Caco-2 (cell line): Measurements from ENCODE around the gene ZMYND12. TPM values are rescaled to one million over a fixed set of nuclear protein-coding genes. Genes with fewer than 3 reads are reported as not detected.

Experiments
- BruUV-seq: library from RNA; stranded (reverse); fragments of 400-500 nt; replicated peaks from 2 replicates; lab custom pipeline; 2021; lab: Mats Ljungman, UMichigan
- CTCF ChIA-PET: fragments of 300-600 bp; sonication (Branson Sonifier 250); formaldehyde crosslinking; loops from one replicate; lab custom pipeline; 2022; ENCODE audit warnings: antibody characterized with exemption; lab: Charles Lee
- POLR2A ChIA-PET: fragments of 300-600 bp; sonication (Branson Sonifier 250); formaldehyde crosslinking; loops from one replicate; lab custom pipeline; 2022; ENCODE audit warnings: antibody characterized with exemption; lab: Charles Lee
- DNase-seq, 2 experiments: peaks; one replicate each; pipeline versions ENCODE4 v3.0.0 to v3.0.0-alpha.2; 2020 to 2022
- H3K27me3 ChIP-seq: replicated peaks from 2 replicates; pipeline ENCODE4 v1.6.0; 2011; ENCODE audit warnings: low read length; ENCODE audit not compliant: control insufficient read depth, insufficient read depth
- H3K36me3 ChIP-seq: 2 replicates; pipeline ENCODE4 v1.5.1; 2011; ENCODE audit warnings: low read length; ENCODE audit not compliant: control insufficient read depth, insufficient read depth
- H3K4me1 ChIP-seq: fragments of 250-450 bp; sonication (Bioruptor Pico); 2 replicates; pipeline ENCODE4 v1.5.1; 2020; ENCODE audit warnings: mild to moderate bottlenecking
- H3K4me3 ChIP-seq: 2 replicates; pipeline ENCODE4 v1.5.1; 2011; ENCODE audit warnings: low read depth, mild to moderate bottlenecking, control low read depth, low read length
- H3K9me3 ChIP-seq: fragments of 250-450 bp; sonication (Bioruptor Pico); 2 replicates; pipeline ENCODE4 v1.5.1; 2020; ENCODE audit warnings: mild to moderate bottlenecking, moderate library complexity
- H3K27ac Mint-ChIP-seq: one replicate; pipeline ENCODE4 v1.8.0; 2022; ENCODE audit warnings: mixed read lengths; ENCODE audit not compliant: unreplicated experiment
- H3K27me3 Mint-ChIP-seq: one replicate; pipeline ENCODE4 v1.8.0; 2022; ENCODE audit warnings: mixed read lengths; ENCODE audit not compliant: insufficient read depth, unreplicated experiment
- H3K36me3 Mint-ChIP-seq: one replicate; pipeline ENCODE4 v1.8.0; 2022; ENCODE audit warnings: mild to moderate bottlenecking, mixed read lengths; ENCODE audit not compliant: insufficient read depth, unreplicated experiment
- H3K4me1 Mint-ChIP-seq: one replicate; pipeline ENCODE4 v1.8.0; 2022; ENCODE audit warnings: low read depth, mixed read lengths; ENCODE audit not compliant: unreplicated experiment
- H3K4me3 Mint-ChIP-seq: one replicate; pipeline ENCODE4 v1.8.0; 2022; ENCODE audit warnings: mild to moderate bottlenecking, moderate library complexity, mixed read lengths; ENCODE audit not compliant: unreplicated experiment
- H3K9me3 Mint-ChIP-seq: one replicate; pipeline ENCODE4 v1.8.0; 2022; ENCODE audit warnings: mixed read lengths; ENCODE audit not compliant: unreplicated experiment
- intact Hi-C: fragments of 100-400 bp; cut with micrococcal nuclease; formaldehyde crosslinking; loops from one replicate; pipeline ENCODE4 v1.10.0; 2022; ENCODE audit not compliant: unreplicated experiment
- total RNA-seq: library from RNA; stranded (reverse); gene quantifications from 2 replicates; pipeline ENCODE4 v1.2.3, GENCODE V29; 2022
- TF ChIP-seq, protein P1 (sequence below), 2 experiments: fragments of 200-600 bp in 1 of 2; IDR thresholded peaks; 1 replicate in 1 of 2; 2 replicates in 1 of 2; pipeline versions ENCODE4 v1.5.1 to v1.8.0; 2011 to 2022; ENCODE audit warnings: antibody characterized with exemption in 1 of 2, control low read depth in 1 of 2, inconsistent platforms in 1 of 2, low read depth in 1 of 2, low read length in 1 of 2, mild to moderate bottlenecking in 1 of 2, moderate library complexity in 1 of 2; ENCODE audit not compliant: insufficient read depth in 1 of 2, severe bottlenecking in 1 of 2, unreplicated experiment in 1 of 2

ZMYND12 gene
- total RNA-seq, 1 experiment from 2014 or later: 0.36 TPM

DNA sequence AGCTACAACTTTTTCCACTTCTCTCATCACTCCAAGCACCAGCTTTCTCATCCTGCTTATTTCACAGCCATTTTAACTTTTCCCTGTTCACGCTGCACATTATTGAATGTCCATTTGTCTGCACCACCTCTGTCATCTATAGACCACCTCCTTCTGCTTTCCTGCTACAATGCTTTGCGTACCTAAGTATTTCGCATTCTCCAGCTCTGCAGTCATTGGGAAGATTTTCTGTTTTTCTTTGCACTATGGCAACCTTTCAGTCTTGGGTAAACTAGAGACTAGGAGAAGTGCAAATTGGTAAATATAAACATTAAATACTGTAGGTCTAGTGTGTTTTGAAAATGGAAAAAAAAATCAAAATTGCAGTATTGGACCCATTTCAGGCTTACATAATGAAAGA is 8.1 kb upstream of the ZMYND12 start:
- H3K4me1 Mint-ChIP-seq: peaks cover 21% of the 10 kb centered on the region
- peak overlapping the region; percentile 38 for H3K4me3 ChIP-seq
- TF ChIP-seq, protein P1, sequence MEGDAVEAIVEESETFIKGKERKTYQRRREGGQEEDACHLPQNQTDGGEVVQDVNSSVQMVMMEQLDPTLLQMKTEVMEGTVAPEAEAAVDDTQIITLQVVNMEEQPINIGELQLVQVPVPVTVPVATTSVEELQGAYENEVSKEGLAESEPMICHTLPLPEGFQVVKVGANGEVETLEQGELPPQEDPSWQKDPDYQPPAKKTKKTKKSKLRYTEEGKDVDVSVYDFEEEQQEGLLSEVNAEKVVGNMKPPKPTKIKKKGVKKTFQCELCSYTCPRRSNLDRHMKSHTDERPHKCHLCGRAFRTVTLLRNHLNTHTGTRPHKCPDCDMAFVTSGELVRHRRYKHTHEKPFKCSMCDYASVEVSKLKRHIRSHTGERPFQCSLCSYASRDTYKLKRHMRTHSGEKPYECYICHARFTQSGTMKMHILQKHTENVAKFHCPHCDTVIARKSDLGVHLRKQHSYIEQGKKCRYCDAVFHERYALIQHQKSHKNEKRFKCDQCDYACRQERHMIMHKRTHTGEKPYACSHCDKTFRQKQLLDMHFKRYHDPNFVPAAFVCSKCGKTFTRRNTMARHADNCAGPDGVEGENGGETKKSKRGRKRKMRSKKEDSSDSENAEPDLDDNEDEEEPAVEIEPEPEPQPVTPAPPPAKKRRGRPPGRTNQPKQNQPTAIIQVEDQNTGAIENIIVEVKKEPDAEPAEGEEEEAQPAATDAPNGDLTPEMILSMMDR (IDR thresholded peaks at IDR 0.05; ENCODE audit: insufficient read depth in 1 of 2, low read depth in 1 of 2, low read length in 1 of 2, severe bottlenecking in 1 of 2, unreplicated experiment in 1 of 2): no peak
- BruUV-seq: no TSS peak
- no peaks in the 10 kb centered on the region for H3K9me3 ChIP-seq
- H3K36me3 Mint-ChIP-seq: peaks cover 6% of the 10 kb centered on the region
- peaks cover 14% of the 10 kb centered on the region; the same call in 1 of the 2 replicates for H3K4me1 ChIP-seq
- peak overlapping the region; percentile 81 for H3K27ac Mint-ChIP-seq
- H3K27me3 Mint-ChIP-seq: peaks cover 3% of the 10 kb centered on the region
- no peaks in the 10 kb centered on the region for H3K9me3 Mint-ChIP-seq
- peak overlapping the region; percentile 72 for H3K4me3 Mint-ChIP-seq
- no peaks in the 10 kb centered on the region for H3K27me3 ChIP-seq
- intact Hi-C loops: loop anchor here (5.0 to 10.0 kb wide), 3 partner anchors 127 to 289 kb away; partner anchors contain the start of gene FOXJ3
- no peaks in the 10 kb centered on the region for H3K36me3 ChIP-seq
- no peak for DNase-seq
- ChIA-PET CTCF (no interaction called here), POLR2A (no interaction called here)

DNA sequence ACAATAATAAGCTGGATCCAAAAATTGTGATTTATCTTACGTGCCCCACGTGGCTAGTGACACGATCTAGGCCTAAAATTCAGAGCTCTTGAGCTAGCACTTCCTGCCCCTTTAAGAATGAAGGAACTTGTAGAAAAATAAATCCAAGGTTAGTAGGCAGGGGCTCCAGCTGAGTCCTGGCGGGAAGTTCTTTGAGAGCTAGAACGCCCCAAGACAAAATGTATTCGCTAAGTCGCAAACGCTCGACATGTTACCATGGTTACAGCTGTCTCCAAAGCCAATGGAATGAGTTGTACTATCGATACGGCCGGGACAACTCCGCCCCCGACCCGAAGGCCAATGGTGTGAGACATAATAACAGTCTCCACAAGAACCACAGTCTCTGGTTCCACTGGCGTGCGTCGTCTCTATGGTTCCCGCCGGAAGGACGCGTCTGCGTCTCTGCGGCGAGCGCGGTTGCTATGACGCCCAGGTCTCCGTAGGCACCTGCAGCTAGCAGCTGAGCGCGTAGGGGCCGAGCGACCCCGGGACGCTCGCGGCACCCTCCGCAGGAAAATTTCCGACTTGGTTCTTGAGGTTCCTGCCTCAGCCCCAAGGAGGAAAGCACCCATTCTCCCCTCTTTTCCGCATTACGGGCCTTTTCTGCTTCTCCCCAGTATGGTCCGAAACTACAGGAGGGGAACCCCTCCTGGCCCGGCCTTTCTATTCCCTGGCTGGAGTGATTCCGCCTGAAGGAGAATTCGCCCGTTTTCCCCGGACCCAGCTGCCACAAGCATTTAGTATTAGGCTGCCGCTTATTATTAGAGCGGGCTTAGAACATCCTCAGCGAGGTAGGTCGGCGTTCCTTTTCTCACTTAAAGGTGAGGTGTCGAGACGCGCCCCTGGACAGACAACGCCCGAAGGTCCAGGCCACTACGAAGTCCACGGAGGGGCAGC is 7.3 kb upstream of the ZMYND12 start, which contains the start of gene CCDC30:
Gene CCDC30, plus strand, starts transcription at position 459 of the 936 bp plus-strand sequence. CDS start 17,266 bp downstream, outside the sequence.
- intact Hi-C loops: loop anchor here (5.0 to 10.0 kb wide), 3 partner anchors 126 to 288 kb away; partner anchors contain the start of gene FOXJ3
- Mint-ChIP-seq H3K36me3 (peaks cover 9% of the 10 kb centered on the region), H3K27ac (peak within 1 kb of the TSS; percentile 81), H3K27me3 (no peaks in the 10 kb centered on the region), H3K4me1 (peaks cover 21% of the 10 kb centered on the region), H3K9me3 (no peaks in the 10 kb centered on the region), H3K4me3 (peak within 1 kb of the TSS; percentile 72)
- Histone ChIP-seq H3K9me3 (no peaks in the 10 kb centered on the region), H3K4me1 (peaks cover 14% of the 10 kb centered on the region; the same call in 1 of the 2 replicates), H3K4me3 (peak within 1 kb of the TSS; percentile 38), H3K36me3 (no peaks in the 10 kb centered on the region), H3K27me3 (no peaks in the 10 kb centered on the region)
- ChIA-PET CTCF (no interaction called here), POLR2A (interaction anchor here (0.6 to 1.3 kb wide), 2 partner anchors 219 to 304 kb away, joined by 4 read pairs; partner anchors contain the start of genes C1orf50, P3H1 and YBX1)
- peak; percentile 95 to 96 for DNase-seq
- TF ChIP-seq, protein P1 (IDR thresholded peaks at IDR 0.05; ENCODE audit: insufficient read depth in 1 of 2, low read depth in 1 of 2, low read length in 1 of 2, severe bottlenecking in 1 of 2, unreplicated experiment in 1 of 2): no peak
- no TSS peak for BruUV-seq

DNA sequence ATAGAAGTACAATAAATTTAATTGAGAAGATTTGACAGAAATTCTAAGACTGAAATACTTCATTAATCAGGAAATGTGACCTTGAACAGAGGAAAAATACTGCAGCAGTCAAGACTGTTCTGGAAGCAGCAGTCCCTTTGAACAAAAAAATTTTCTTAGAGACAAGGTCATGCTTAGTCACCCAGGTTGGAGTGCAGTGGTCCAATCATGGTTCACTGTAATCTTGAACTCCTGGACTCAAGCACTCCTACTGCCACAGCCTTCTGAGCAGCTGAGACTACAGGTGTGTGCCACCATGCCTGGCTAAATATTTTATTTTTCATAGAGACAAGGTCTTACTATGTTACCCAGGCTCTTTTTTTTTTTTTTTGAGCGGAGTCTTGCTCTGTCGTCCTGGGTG is 5.4 kb upstream of the ZMYND12 start:
- no TSS peak for BruUV-seq
- H3K27me3 Mint-ChIP-seq: no peaks in the 10 kb centered on the region
- POLR2A ChIA-PET: interaction anchor here (0.7 kb wide), 1 partner anchor 121 kb away, joined by 3 read pairs; no protein-coding TSS in a partner anchor
- DNase-seq: no peak
- intact Hi-C loops: loop anchor here (5.0 to 10.0 kb wide), 3 partner anchors 124 to 286 kb away; partner anchors contain the start of gene FOXJ3
- peaks cover 27% of the 10 kb centered on the region for H3K4me1 Mint-ChIP-seq
- H3K9me3 ChIP-seq: no peaks in the 10 kb centered on the region
- TF ChIP-seq, protein P1 (IDR thresholded peaks at IDR 0.05; ENCODE audit: insufficient read depth in 1 of 2, low read depth in 1 of 2, low read length in 1 of 2, severe bottlenecking in 1 of 2, unreplicated experiment in 1 of 2): no peak
- peaks cover 14% of the 10 kb centered on the region; the same call in 1 of the 2 replicates for H3K4me1 ChIP-seq
- CTCF ChIA-PET: no interaction called here
- no peaks in the 10 kb centered on the region for H3K9me3 Mint-ChIP-seq
- H3K4me3 Mint-ChIP-seq: no peak overlapping the region
- no peak overlapping the region for H3K27ac Mint-ChIP-seq
- no peaks in the 10 kb centered on the region for H3K27me3 ChIP-seq
- H3K36me3 ChIP-seq: no peaks in the 10 kb centered on the region
- H3K4me3 ChIP-seq: no peak overlapping the region
- peaks cover 24% of the 10 kb centered on the region for H3K36me3 Mint-ChIP-seq
